ENCODE results near the gene TMC7.

DNA sequence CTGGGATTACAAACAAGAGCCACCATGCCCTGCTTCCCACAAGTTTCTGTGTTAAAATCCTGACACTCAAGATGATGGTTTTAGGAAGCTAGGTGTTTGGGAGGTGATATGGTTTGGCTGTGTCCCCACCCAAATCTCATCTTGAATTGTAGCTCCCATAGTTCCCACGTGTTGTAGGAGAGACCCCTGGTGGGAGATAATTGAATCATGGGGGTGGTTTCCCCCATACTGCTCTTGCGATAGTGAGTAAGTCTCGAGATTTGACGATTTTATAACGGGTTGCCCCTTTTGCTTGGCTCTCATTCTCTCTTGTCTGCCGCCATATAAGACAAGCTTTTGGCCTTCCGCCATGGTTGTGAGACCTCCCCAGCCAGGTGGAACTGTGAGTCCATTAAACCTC, 40.3 kb upstream of the TMC7 start:
- TF ChIP-seq, protein P1, sequence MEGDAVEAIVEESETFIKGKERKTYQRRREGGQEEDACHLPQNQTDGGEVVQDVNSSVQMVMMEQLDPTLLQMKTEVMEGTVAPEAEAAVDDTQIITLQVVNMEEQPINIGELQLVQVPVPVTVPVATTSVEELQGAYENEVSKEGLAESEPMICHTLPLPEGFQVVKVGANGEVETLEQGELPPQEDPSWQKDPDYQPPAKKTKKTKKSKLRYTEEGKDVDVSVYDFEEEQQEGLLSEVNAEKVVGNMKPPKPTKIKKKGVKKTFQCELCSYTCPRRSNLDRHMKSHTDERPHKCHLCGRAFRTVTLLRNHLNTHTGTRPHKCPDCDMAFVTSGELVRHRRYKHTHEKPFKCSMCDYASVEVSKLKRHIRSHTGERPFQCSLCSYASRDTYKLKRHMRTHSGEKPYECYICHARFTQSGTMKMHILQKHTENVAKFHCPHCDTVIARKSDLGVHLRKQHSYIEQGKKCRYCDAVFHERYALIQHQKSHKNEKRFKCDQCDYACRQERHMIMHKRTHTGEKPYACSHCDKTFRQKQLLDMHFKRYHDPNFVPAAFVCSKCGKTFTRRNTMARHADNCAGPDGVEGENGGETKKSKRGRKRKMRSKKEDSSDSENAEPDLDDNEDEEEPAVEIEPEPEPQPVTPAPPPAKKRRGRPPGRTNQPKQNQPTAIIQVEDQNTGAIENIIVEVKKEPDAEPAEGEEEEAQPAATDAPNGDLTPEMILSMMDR (IDR thresholded peaks at IDR 0.05; ENCODE audit: insufficient read depth, low read depth, low read length), result no peak
- no peak for TF ChIP-seq EZH2 (IDR thresholded peaks at IDR 0.05; ENCODE audit: insufficient read depth, low read length)
